ENCODE results near the gene CAMK2D.

Gene CAMK2D

DNA sequence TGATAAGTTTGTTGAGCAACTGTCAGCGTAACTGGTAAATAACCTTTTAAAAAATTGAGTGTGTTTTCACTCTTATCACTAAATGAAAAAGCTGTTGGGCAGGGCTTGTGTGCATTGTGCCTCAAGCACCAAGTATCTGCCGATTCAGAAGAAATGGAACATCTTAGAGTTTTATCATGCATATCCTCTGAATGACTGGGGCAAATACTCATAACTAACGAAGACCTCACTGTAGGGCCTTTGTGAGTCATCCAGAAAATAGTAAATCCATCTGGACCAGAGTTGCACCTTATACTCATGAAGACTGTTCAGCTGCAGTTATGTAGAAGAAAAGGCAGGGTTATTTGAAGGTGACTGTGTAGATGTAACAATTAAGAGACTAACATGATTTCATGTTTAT is 222.1 kb downstream of the CAMK2D start:
- ATAC-seq: peak; percentile 61
- TF ChIP-seq ZFP3 (CRISPR knock-in tag; IDR thresholded peaks at IDR 0.05): no peak
- no peak for TF ChIP-seq TCF4 (CRISPR knock-in tag; IDR thresholded peaks at IDR 0.05; ENCODE audit: borderline replicate concordance)
- no peak for TF ChIP-seq PPARA (CRISPR knock-in tag; IDR thresholded peaks at IDR 0.05; ENCODE audit: borderline replicate concordance)
- TF ChIP-seq, protein P1, sequence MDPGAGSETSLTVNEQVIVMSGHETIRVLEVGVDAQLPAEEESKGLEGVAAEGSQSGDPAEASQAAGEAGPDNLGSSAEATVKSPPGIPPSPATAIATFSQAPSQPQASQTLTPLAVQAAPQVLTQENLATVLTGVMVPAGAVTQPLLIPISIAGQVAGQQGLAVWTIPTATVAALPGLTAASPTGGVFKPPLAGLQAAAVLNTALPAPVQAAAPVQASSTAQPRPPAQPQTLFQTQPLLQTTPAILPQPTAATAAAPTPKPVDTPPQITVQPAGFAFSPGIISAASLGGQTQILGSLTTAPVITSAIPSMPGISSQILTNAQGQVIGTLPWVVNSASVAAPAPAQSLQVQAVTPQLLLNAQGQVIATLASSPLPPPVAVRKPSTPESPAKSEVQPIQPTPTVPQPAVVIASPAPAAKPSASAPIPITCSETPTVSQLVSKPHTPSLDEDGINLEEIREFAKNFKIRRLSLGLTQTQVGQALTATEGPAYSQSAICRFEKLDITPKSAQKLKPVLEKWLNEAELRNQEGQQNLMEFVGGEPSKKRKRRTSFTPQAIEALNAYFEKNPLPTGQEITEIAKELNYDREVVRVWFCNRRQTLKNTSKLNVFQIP (CRISPR knock-in tag; IDR thresholded peaks at IDR 0.05; ENCODE audit: borderline replicate concordance, low read depth): no peak

DNA sequence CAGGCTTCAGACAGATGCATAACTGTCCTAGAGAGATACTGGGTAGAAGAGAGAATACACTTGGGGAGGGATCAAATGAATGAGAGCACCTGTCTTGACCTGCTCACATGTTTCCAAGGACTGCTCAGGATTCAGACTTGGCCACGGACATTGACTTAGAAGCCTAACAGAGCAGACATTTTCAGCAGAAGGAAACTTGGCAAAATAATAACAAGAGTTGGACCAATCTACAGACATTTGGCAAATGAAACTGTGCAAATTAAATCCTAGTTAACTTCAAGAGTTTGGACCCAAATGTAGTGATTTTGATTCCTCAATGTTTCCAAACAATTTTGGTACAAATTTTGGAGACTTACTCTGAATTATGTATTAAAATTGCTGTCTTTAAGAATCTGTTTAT is 223.9 kb downstream of the CAMK2D start:
- TF ChIP-seq BACH2 (CRISPR knock-in tag; IDR thresholded peaks at IDR 0.05; ENCODE audit: borderline replicate concordance): no peak
- TF ChIP-seq ZFP3 (CRISPR knock-in tag; IDR thresholded peaks at IDR 0.05): no peak
- TF ChIP-seq, protein P1 (CRISPR knock-in tag; IDR thresholded peaks at IDR 0.05; ENCODE audit: borderline replicate concordance, low read depth): no peak
- no peak for TF ChIP-seq ISL1 (CRISPR knock-in tag; IDR thresholded peaks at IDR 0.05)
- ATAC-seq: no peak

DNA sequence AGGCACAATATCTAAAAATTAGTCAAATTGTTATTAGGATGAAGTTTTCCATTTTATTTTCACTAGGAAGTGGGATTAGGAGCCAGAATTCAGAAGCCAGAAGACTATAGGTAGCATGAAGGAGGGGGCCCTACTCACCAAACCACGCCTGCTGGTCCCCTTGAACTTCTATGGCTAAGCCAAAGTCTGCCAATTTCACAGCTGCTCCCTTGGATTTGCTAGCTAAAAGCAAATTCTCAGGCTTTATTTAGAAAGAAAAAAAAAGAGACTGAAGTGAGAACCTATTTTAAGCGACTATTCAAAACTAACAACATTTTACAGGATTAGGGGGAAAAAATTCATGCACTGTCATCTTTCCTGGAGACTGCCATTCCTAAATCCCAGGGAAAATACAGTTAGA is 224.3 kb downstream of the CAMK2D start:
- TF ChIP-seq CSDC2 (CRISPR knock-in tag; IDR thresholded peaks at IDR 0.05): no peak
- TF ChIP-seq, protein P2, sequence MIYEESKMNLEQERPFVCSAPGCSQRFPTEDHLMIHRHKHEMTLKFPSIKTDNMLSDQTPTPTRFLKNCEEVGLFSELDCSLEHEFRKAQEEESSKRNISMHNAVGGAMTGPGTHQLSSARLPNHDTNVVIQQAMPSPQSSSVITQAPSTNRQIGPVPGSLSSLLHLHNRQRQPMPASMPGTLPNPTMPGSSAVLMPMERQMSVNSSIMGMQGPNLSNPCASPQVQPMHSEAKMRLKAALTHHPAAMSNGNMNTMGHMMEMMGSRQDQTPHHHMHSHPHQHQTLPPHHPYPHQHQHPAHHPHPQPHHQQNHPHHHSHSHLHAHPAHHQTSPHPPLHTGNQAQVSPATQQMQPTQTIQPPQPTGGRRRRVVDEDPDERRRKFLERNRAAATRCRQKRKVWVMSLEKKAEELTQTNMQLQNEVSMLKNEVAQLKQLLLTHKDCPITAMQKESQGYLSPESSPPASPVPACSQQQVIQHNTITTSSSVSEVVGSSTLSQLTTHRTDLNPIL (CRISPR knock-in tag; IDR thresholded peaks at IDR 0.05; ENCODE audit: low read depth): no peak
- no peak for TF ChIP-seq ZNF8 (CRISPR knock-in tag; IDR thresholded peaks at IDR 0.05)
- no peak for TF ChIP-seq ZNF70 (CRISPR knock-in tag; IDR thresholded peaks at IDR 0.05)
- ATAC-seq: no peak

DNA sequence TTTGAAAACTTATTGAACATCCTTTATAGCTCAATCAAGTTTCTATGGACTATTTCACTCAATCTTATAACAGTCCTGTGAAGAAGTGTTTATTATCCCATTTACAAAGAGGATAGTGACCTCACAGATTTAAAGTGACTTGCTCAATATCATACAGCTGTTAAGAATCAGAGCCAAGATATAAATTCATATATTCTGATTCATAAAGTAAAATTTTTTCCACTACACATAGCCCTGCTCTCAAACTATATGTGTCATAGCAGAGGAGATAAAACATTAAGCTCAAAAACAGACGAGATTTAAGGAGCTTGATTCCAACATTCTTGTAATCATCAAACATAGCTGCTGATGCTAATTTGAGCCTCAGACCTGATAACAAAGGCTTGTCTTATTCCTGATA is 226.8 kb downstream of the CAMK2D start:
- TF ChIP-seq ESRRG (CRISPR knock-in tag; IDR thresholded peaks at IDR 0.05): no peak
- no peak for TF ChIP-seq ISL1 (CRISPR knock-in tag; IDR thresholded peaks at IDR 0.05)
- TF ChIP-seq, protein P1 (CRISPR knock-in tag; IDR thresholded peaks at IDR 0.05; ENCODE audit: borderline replicate concordance, low read depth): no peak
- TF ChIP-seq, protein P2 (CRISPR knock-in tag; IDR thresholded peaks at IDR 0.05; ENCODE audit: low read depth): no peak
- TF ChIP-seq ZFP30 (CRISPR knock-in tag; IDR thresholded peaks at IDR 0.05): no peak
- TF ChIP-seq OSR1 (CRISPR knock-in tag; IDR thresholded peaks at IDR 0.05): no peak
- no peak for TF ChIP-seq SNAI2 (CRISPR knock-in tag; IDR thresholded peaks at IDR 0.05)
- TF ChIP-seq ARNTL (CRISPR knock-in tag; IDR thresholded peaks at IDR 0.05; ENCODE audit: borderline replicate concordance, low read depth): no peak
- TF ChIP-seq, protein P3, sequence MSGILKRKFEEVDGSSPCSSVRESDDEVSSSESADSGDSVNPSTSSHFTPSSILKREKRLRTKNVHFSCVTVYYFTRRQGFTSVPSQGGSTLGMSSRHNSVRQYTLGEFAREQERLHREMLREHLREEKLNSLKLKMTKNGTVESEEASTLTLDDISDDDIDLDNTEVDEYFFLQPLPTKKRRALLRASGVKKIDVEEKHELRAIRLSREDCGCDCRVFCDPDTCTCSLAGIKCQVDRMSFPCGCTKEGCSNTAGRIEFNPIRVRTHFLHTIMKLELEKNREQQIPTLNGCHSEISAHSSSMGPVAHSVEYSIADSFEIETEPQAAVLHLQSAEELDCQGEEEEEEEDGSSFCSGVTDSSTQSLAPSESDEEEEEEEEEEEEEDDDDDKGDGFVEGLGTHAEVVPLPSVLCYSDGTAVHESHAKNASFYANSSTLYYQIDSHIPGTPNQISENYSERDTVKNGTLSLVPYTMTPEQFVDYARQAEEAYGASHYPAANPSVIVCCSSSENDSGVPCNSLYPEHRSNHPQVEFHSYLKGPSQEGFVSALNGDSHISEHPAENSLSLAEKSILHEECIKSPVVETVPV (CRISPR knock-in tag; IDR thresholded peaks at IDR 0.05): no peak
- no peak for TF ChIP-seq ZFP3 (CRISPR knock-in tag; IDR thresholded peaks at IDR 0.05)
- TF ChIP-seq RARB (CRISPR knock-in tag; IDR thresholded peaks at IDR 0.05): no peak
- TF ChIP-seq ZC3H10 (CRISPR knock-in tag; IDR thresholded peaks at IDR 0.05): no peak
- no peak for TF ChIP-seq PPARA (CRISPR knock-in tag; IDR thresholded peaks at IDR 0.05; ENCODE audit: borderline replicate concordance)
- TF ChIP-seq TCF4 (CRISPR knock-in tag; IDR thresholded peaks at IDR 0.05; ENCODE audit: borderline replicate concordance): no peak
- peak; percentile 51 for ATAC-seq
